DMS79 (cell line): Measurements from ENCODE around the gene GOLT1A.

ENCODE experiments used
- DNase-seq: peaks from one replicate; lab custom pipeline; 2025; lab: John Stamatoyannopoulos, UW

Gene GOLT1A

GRCh38 chr1:204154568-204155255, 59.1 kb downstream of the GOLT1A start:
- DNase-seq, result no peak

GRCh38 chr1:204153667-204154066, 60.1 kb downstream of the GOLT1A start:
- DNase-seq, result no peak

DNA sequence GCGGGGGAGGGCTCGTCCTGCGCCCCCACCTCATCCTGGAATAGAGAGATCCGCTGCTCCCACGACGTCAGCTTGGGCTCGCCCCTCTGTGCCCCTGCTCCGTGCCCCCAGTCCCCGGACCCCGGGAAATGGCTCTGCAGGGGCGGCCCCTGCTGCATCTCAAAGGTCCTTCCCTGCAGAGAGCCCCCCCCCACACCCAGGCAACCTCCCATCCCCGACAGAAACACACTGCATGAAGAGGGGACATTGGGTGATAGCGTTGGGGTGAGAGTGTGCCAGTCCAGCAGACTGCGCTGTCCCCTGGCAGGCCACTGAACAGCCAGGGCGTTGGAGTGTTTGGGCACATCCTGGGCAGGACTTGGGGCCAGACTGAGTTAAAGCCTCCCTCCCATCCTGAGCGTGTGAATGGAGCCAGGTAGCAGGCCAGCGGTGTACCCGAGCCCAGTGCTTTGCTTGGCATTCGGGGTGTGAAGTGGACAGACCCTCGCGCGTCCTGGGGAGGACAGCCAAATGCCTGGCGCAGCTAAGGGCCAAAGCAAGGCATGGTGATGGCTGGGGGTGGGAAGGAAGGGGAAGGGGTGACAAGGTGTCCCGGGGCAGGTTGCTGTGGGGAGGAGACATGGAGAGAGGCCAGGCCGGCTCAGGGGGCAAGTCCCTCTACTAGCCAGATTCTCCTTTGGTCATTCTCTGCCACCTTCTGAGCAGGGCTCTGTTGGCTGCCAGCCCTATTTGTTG, 61.3 kb downstream of the GOLT1A start:
- no peak for DNase-seq

DNA sequence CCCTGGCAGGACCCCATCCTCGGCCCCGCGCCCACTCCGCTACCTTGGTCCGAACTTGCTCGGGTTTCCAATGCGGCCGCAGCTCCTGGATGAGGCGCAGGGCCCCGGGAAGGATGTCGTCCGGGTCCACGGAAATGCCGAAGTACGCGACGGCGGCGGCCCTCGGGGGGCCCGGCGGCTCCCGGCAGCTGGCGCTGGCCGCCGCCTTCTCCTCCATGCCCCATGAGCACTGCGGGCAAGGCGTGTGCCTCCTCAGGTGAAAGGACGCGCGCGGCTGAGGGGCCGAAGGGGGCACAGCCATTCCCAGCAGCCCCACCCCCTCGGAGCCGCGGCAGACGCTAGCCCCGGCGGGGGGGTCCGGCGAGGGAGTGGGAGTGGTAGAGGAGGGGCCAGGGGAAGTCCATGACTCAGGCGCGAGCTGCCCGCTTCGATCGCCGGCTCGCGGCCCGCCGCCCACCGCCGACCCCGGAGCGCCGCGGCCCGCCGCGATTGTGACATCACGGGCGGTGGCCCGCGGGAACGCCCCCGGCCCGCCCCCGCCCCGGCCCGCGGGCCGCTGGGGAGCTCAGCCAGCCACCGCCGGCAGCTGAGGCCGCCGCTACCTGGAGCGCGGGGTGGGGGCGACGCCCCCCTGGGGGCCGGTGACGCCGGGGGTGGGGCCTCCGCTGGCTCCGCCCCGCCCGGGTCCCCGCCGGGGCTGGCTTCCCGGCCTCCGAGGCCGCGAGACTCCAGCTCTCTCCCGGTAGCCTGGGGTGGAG, 62.1 kb downstream of the GOLT1A start, which contains the start of gene ETNK2:
Gene ETNK2, minus strand, starts transcription at position 493 of the 758 bp plus-strand sequence. Its CDS starts 192 bp downstream, at position 301.
- peak; percentile 21 for DNase-seq

DNA sequence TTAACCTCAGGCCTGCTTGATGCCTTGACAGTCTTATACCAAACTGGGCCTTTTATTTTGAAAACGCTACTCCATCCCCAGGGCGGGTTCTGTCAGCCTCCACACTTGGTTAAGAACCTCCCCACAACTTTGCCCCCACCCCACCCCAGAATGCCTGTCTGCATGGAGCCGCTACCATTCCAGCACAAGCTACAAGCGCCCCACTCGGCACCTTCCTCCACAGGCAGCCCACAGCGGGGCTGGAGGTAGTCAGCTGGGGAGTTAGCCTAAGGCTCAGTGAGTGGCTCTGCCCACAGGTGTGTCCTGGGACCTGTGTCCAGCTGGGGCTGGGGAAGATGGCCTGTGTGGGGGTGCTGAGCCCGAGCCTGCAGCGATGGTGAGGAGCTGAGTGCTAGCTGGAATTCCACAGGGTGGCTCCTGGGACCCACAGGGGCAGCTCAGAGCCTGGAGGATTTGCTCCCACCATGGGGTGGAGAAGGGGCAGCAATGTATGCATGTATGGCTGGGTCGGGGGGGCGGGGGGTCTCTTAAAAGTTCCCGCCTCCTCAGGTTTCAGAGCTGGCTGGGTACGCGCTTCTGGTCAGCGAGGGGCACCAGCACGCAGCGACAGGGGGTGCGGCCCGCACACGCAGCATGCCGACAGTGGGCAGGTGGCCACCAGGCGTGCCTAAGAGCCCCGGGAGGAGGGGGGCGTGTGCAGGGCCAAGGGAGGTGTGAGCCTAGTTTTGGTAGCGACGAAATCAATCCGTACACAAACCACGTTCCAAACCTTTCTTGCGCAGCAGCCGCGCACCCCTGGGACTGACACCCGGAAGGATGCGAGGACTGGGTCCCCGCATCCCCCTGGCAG, 62.9 kb downstream of the GOLT1A start:
- DNase-seq, result no peak

- DNase-seq, result no peak
Observed at GRCh38 chr1:204149635-204150565, 63.9 kb downstream of the GOLT1A start.

GRCh38 chr1:204149107-204149506, 64.7 kb downstream of the GOLT1A start:
- DNase-seq, result peak; percentile 69
